SK-N-SH treated with all-trans-retinoic acid at 6 μM for 48 hours (cell line): ENCODE results near the gene CHST4.

ENCODE experiments used
- ATAC-seq: fragments of 200-7000 bp; cut with Tn5 transposase; 3 replicates; pipeline ENCODE4 v1.9.1; 2020; ENCODE audit warnings: mild to moderate bottlenecking, moderate library complexity
- ARNTL ChIP-seq: fragments of 450-650 bp; formaldehyde crosslinking; IDR thresholded peaks from 2 replicates; pipeline ENCODE4 v1.5.0; 2020; ENCODE audit warnings: low read depth, mild to moderate bottlenecking, moderate library complexity, borderline replicate concordance
- BACH2 ChIP-seq: fragments of 250-450 bp; sonication (Bioruptor Pico); IDR thresholded peaks from 2 replicates; pipeline ENCODE4 v1.9.0; 2021; ENCODE audit warnings: mild to moderate bottlenecking, borderline replicate concordance
- CSDC2 ChIP-seq: fragments of 250-450 bp; sonication (Bioruptor Pico); IDR thresholded peaks from 2 replicates; pipeline ENCODE4 v1.5.0; 2020; ENCODE audit warnings: mild to moderate bottlenecking, moderate library complexity
- ESRRG ChIP-seq: fragments of 250-450 bp; sonication (Bioruptor Pico); IDR thresholded peaks from 2 replicates; pipeline ENCODE4 v1.6.1; 2021; ENCODE audit warnings: mild to moderate bottlenecking
- GLIS3 ChIP-seq: fragments of 250-450 bp; sonication (Bioruptor Pico); IDR thresholded peaks from 2 replicates; pipeline ENCODE4 v1.5.0; 2020; ENCODE audit warnings: mild to moderate bottlenecking, moderate library complexity
- ISL1 ChIP-seq: fragments of 250-450 bp; sonication (Bioruptor Pico); IDR thresholded peaks from 2 replicates; pipeline ENCODE4 v2.1.2; 2022; ENCODE audit warnings: mild to moderate bottlenecking, moderate library complexity
- OSR1 ChIP-seq: fragments of 250-450 bp; sonication (Bioruptor Pico); IDR thresholded peaks from 2 replicates; pipeline ENCODE4 v1.8.0; 2022; ENCODE audit warnings: moderate library complexity, mild to moderate bottlenecking, inconsistent platforms
- PPARA ChIP-seq: fragments of 250-450 bp; sonication (Bioruptor Pico); IDR thresholded peaks from 2 replicates; pipeline ENCODE4 v1.5.0; 2020; ENCODE audit warnings: mild to moderate bottlenecking, borderline replicate concordance
- RARB ChIP-seq: fragments of 250-450 bp; sonication (Bioruptor Pico); IDR thresholded peaks from 2 replicates; pipeline ENCODE4 v1.8.0; 2021; ENCODE audit warnings: mild to moderate bottlenecking, moderate library complexity
- SNAI2 ChIP-seq: fragments of 250-450 bp; sonication (Bioruptor Pico); IDR thresholded peaks from 2 replicates; pipeline ENCODE4 v1.5.0; 2020; ENCODE audit warnings: mild to moderate bottlenecking, moderate library complexity
- TCF4 ChIP-seq: fragments of 250-450 bp; sonication (Bioruptor Pico); IDR thresholded peaks from 2 replicates; pipeline ENCODE4 v1.8.0; 2021; ENCODE audit warnings: mild to moderate bottlenecking, moderate library complexity, borderline replicate concordance
- TOX ChIP-seq: fragments of 250-450 bp; sonication (Bioruptor Pico); IDR thresholded peaks from 2 replicates; pipeline ENCODE4 v1.8.0; 2021; ENCODE audit warnings: mild to moderate bottlenecking, moderate library complexity, borderline replicate concordance
- ZC3H10 ChIP-seq: fragments of 250-450 bp; sonication (Bioruptor Pico); IDR thresholded peaks from 2 replicates; pipeline ENCODE4 v1.5.1; 2021; ENCODE audit warnings: mild to moderate bottlenecking, moderate library complexity
- ZFP3 ChIP-seq: fragments of 250-450 bp; sonication (Bioruptor Pico); IDR thresholded peaks from 2 replicates; pipeline ENCODE4 v1.5.0; 2020; ENCODE audit warnings: mild to moderate bottlenecking, moderate library complexity
- ZFP30 ChIP-seq: fragments of 450-650 bp; formaldehyde crosslinking; IDR thresholded peaks from 2 replicates; pipeline ENCODE4 v1.5.0; 2022; ENCODE audit warnings: mild to moderate bottlenecking, moderate library complexity
- ZNF565 ChIP-seq: fragments of 450-650 bp; formaldehyde crosslinking; conservative IDR thresholded peaks from 2 replicates; pipeline ENCODE4 v1.5.0; 2020; ENCODE audit warnings: low read depth, mild to moderate bottlenecking, moderate library complexity
- ZNF70 ChIP-seq: fragments of 450-650 bp; formaldehyde crosslinking; IDR thresholded peaks from 2 replicates; pipeline ENCODE4 v1.5.0; 2020; ENCODE audit warnings: mild to moderate bottlenecking, moderate library complexity
- ZNF8 ChIP-seq: fragments of 450-650 bp; formaldehyde crosslinking; IDR thresholded peaks from 2 replicates; pipeline ENCODE4 v1.5.0; 2020; ENCODE audit warnings: mild to moderate bottlenecking, moderate library complexity
- TF ChIP-seq, protein P1 (sequence below): fragments of 250-450 bp; sonication (Bioruptor Pico); IDR thresholded peaks from 2 replicates; pipeline ENCODE4 v1.8.0; 2021; ENCODE audit warnings: low read depth, mild to moderate bottlenecking, moderate library complexity, borderline replicate concordance
- TF ChIP-seq, protein P2 (sequence below): fragments of 250-450 bp; sonication (Bioruptor Pico); IDR thresholded peaks from 2 replicates; pipeline ENCODE4 v1.8.0; 2020; ENCODE audit warnings: mild to moderate bottlenecking, moderate library complexity, borderline replicate concordance
- TF ChIP-seq, protein P3 (sequence below): fragments of 250-450 bp; sonication (Bioruptor Pico); IDR thresholded peaks from 2 replicates; pipeline ENCODE4 v1.5.1; 2020; ENCODE audit warnings: low read depth, mild to moderate bottlenecking, moderate library complexity
- TF ChIP-seq, protein P4 (sequence below): fragments of 250-450 bp; sonication (Bioruptor Pico); IDR thresholded peaks from 2 replicates; pipeline ENCODE4 v1.5.1; 2021; ENCODE audit warnings: mild to moderate bottlenecking, moderate library complexity

Gene CHST4

GRCh38 chr16:71547168-71547567, 20.9 kb downstream of the CHST4 start:
- TF ChIP-seq ARNTL = no peak
- no peak for TF ChIP-seq TCF4 (CRISPR knock-in tag)
- no peak for TF ChIP-seq SNAI2
- no peak for TF ChIP-seq ZFP30 (CRISPR knock-in tag)
- no peak for TF ChIP-seq ZC3H10
- TF ChIP-seq TOX (CRISPR knock-in tag) = no peak
- TF ChIP-seq, protein P1, sequence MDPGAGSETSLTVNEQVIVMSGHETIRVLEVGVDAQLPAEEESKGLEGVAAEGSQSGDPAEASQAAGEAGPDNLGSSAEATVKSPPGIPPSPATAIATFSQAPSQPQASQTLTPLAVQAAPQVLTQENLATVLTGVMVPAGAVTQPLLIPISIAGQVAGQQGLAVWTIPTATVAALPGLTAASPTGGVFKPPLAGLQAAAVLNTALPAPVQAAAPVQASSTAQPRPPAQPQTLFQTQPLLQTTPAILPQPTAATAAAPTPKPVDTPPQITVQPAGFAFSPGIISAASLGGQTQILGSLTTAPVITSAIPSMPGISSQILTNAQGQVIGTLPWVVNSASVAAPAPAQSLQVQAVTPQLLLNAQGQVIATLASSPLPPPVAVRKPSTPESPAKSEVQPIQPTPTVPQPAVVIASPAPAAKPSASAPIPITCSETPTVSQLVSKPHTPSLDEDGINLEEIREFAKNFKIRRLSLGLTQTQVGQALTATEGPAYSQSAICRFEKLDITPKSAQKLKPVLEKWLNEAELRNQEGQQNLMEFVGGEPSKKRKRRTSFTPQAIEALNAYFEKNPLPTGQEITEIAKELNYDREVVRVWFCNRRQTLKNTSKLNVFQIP (CRISPR knock-in tag) = no peak
- no peak for TF ChIP-seq RARB (CRISPR knock-in tag)
- TF ChIP-seq CSDC2 (CRISPR knock-in tag) = no peak

GRCh38 chr16:71552698-71553503, 26.7 kb downstream of the CHST4 start:
- TF ChIP-seq ESRRG (CRISPR knock-in tag) (no peak), ZNF565 (CRISPR knock-in tag) (no peak), ZC3H10 (no peak), ZNF70 (no peak), RARB (CRISPR knock-in tag) (no peak), SNAI2 (no peak), OSR1 (CRISPR knock-in tag) (no peak)
- ATAC-seq = no peak

More at GRCh38 chr16:71547168-71547567, 20.9 kb downstream of the CHST4 start:
- no peak for ATAC-seq

DNA sequence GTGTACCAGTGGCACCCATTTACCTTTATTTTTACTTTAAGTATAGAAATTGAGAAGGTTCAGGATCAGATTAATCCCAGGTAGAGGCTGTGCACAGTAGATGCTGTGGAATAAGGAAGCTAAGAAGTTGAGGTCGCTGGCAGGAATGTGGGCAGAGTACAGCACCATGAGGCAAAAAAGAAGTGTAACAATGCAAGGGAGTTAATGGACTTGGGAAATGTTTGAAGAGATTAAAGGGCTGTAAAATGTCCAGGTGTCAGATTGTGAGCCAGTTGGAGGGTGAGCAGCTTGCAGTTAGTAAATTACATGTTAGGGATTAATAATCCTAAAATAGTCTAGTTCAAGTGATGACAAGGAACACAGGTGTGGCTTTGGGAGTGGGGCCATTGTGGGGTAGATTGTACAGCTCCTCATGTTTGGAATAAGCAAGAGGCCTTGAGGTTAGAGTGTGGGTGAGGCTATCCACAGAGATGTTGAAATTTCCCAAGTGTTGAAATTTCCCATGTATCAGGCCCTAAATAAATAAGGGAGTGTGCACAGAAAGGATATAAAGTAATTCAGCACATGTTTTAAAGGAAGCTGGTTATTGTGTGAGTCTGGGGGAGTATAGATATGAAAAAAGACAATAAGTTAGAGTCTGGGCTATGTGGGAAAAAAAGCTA, 29.1 kb downstream of the CHST4 start:
- TF ChIP-seq, protein P1 (CRISPR knock-in tag) = no peak
- no peak for TF ChIP-seq RARB (CRISPR knock-in tag)
- no peak for TF ChIP-seq BACH2 (CRISPR knock-in tag)
- no peak for TF ChIP-seq ESRRG (CRISPR knock-in tag)
- no peak for TF ChIP-seq ZNF70
- TF ChIP-seq CSDC2 (CRISPR knock-in tag) = no peak
- no peak for TF ChIP-seq TCF4 (CRISPR knock-in tag)
- TF ChIP-seq, protein P2, sequence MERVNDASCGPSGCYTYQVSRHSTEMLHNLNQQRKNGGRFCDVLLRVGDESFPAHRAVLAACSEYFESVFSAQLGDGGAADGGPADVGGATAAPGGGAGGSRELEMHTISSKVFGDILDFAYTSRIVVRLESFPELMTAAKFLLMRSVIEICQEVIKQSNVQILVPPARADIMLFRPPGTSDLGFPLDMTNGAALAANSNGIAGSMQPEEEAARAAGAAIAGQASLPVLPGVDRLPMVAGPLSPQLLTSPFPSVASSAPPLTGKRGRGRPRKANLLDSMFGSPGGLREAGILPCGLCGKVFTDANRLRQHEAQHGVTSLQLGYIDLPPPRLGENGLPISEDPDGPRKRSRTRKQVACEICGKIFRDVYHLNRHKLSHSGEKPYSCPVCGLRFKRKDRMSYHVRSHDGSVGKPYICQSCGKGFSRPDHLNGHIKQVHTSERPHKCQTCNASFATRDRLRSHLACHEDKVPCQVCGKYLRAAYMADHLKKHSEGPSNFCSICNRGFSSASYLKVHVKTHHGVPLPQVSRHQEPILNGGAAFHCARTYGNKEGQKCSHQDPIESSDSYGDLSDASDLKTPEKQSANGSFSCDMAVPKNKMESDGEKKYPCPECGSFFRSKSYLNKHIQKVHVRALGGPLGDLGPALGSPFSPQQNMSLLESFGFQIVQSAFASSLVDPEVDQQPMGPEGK = no peak
- no peak for TF ChIP-seq ZNF8 (CRISPR knock-in tag)
- TF ChIP-seq OSR1 (CRISPR knock-in tag) = no peak
- no peak for TF ChIP-seq ZFP3 (CRISPR knock-in tag)
- TF ChIP-seq TOX (CRISPR knock-in tag) = no peak
- TF ChIP-seq ISL1 (CRISPR knock-in tag) = no peak
- TF ChIP-seq, protein P3, sequence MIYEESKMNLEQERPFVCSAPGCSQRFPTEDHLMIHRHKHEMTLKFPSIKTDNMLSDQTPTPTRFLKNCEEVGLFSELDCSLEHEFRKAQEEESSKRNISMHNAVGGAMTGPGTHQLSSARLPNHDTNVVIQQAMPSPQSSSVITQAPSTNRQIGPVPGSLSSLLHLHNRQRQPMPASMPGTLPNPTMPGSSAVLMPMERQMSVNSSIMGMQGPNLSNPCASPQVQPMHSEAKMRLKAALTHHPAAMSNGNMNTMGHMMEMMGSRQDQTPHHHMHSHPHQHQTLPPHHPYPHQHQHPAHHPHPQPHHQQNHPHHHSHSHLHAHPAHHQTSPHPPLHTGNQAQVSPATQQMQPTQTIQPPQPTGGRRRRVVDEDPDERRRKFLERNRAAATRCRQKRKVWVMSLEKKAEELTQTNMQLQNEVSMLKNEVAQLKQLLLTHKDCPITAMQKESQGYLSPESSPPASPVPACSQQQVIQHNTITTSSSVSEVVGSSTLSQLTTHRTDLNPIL (CRISPR knock-in tag) = no peak
- no peak for TF ChIP-seq ZNF565 (CRISPR knock-in tag)
- TF ChIP-seq ARNTL = no peak
- no peak for TF ChIP-seq ZFP30 (CRISPR knock-in tag)
- no peak for TF ChIP-seq PPARA (CRISPR knock-in tag)
- TF ChIP-seq, all 23 proteins: peak for 0
- ATAC-seq = no peak

GRCh38 chr16:71557299-71557698, 31.1 kb downstream of the CHST4 start:
- TF ChIP-seq ESRRG (CRISPR knock-in tag) (no peak), RARB (CRISPR knock-in tag) (no peak), BACH2 (CRISPR knock-in tag) (no peak), ZFP3 (CRISPR knock-in tag) (no peak), ZNF8 (CRISPR knock-in tag) (no peak), ZC3H10 (no peak), GLIS3 (CRISPR knock-in tag) (no peak), ZNF565 (CRISPR knock-in tag) (no peak), TOX (CRISPR knock-in tag) (no peak), OSR1 (CRISPR knock-in tag) (no peak), ARNTL (no peak)
- TF ChIP-seq, protein P1 (CRISPR knock-in tag) = no peak
- TF ChIP-seq, protein P3 (CRISPR knock-in tag) = no peak
- TF ChIP-seq, protein P4, sequence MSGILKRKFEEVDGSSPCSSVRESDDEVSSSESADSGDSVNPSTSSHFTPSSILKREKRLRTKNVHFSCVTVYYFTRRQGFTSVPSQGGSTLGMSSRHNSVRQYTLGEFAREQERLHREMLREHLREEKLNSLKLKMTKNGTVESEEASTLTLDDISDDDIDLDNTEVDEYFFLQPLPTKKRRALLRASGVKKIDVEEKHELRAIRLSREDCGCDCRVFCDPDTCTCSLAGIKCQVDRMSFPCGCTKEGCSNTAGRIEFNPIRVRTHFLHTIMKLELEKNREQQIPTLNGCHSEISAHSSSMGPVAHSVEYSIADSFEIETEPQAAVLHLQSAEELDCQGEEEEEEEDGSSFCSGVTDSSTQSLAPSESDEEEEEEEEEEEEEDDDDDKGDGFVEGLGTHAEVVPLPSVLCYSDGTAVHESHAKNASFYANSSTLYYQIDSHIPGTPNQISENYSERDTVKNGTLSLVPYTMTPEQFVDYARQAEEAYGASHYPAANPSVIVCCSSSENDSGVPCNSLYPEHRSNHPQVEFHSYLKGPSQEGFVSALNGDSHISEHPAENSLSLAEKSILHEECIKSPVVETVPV (CRISPR knock-in tag) = no peak
- no peak for ATAC-seq
